Measurements from ENCODE around the gene GRM5.

GRM5 gene

DNA sequence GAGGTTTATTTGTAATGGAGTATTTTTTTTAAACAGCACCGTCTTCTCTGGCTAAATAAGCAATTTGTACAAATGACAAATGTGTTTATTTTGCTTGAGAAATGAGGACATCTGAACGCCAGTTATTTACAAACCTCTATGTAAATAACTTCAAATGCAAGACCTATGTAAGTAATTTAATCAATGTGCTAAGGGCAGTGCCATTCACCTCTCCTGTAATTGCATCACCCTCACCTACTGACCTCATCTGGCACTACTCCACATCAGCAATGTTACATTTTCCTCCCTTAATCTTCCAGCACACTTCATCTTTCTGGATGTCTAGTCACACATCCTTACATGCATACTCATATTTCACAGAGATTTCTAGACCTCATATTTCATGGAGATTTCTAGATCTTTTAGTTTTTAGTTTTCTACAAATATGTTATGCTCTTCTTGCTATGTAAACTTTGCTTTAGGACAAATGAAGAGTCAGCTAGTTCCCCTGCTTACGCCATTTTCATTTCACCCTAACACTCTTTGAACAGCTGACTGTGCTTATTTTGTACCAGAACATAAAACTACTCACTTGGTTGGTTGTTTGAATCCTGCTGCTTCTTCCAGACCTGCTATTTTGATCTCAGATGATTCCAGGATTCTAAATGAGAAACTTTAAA lies 238.6 kb downstream of the GRM5 start:
- no peak for DNase-seq

- DNase-seq: no peak
These were observed 246.2 kb downstream of the GRM5 start for GRCh38 chr11:88819616-88820015.

GRCh38 chr11:88818978-88819377 lies 246.8 kb downstream of the GRM5 start:
- no peak for DNase-seq

- no peak for DNase-seq
These were observed 250.3 kb downstream of the GRM5 start for GRCh38 chr11:88815505-88815904.

GRCh38 chr11:88814076-88814475 lies 251.7 kb downstream of the GRM5 start:
- no peak for DNase-seq

DNA sequence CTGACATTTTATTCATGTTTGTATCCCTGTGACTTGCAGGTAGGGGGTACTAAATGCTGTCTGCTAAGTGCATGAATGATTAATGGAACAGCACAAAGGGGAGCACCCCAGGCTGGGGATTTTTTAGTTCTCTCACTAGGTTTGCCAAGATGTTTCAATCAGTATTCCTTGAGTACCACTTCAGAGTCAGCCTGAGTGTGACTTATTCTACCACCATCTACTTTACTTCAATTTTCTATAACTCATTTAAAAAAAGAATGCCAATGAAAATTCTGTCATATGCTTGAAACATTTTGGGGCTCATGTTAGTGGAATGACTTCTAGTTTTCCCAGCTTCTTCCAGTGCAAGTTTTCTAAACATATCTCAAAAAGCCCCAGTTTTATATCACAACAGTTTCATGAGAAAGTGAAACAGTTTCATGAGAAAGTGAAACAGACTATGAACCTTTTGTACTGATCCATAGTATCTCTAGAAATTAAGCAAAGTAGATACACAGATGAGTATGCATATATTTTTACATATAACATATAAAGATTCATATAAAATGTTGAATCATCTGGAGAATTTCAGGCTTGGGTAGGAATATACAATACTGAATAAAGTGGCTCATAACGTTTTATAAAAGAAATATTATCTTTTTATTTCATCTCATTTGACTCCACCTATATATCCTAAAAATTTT lies 252.4 kb downstream of the GRM5 start:
- DNase-seq: peak; percentile 2

GRCh38 chr11:88810420-88811097 lies 255.2 kb downstream of the GRM5 start:
- DNase-seq: no peak

- DNase-seq: no peak
These were observed 256.7 kb downstream of the GRM5 start for GRCh38 chr11:88809126-88809525.

DNA sequence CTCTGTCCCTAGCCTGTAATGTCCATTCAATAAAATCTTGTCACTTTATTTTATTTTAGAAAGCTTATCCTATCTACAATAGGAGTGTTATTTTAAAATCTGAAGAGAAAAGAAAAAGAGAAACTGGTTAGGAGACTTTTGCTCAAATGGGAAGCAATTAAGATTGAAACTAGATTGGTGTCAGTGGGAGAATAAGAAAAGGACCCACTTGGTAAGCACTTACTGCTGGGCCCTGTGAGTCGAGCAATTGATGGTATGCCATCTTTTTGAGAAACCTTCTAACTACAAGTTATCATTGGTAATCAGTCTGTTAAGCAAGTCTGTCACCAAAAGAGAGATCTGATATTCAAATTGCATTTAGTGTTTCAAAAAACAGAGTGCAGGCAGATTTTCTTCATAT lies 258.4 kb downstream of the GRM5 start:
- DNase-seq: no peak

GRCh38 chr11:88806410-88806809 lies 259.4 kb downstream of the GRM5 start:
- DNase-seq: no peak

DNA sequence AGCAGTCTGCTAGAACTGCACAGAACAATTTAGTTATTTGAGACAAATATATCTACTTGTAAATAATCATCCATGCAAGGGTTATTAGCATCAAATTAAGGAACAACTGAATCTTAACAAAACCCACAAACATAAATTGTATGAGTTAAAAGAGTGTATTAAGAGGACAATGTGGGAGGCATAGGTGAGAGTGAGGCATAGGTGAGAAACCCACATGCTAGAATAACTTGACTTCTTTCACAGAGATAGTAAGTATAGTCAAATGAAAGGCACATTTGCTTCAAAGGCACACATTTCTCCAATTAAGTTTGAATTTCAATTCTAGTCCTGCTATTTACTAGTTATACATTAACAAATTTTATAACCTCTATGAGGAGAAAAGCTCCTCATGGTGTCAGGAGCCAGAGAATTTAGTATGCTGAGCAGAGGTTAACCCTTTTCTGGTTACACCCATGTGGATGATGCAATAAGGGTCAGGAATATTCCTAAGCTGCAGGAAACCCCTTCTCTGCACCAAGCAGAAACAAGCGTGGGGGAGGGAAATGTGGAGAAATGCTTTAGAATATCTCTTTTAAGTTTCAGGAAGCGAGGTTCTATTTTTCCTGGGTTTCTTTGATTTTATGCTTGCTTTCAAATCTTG lies 264.2 kb downstream of the GRM5 start:
- no peak for DNase-seq

GRCh38 chr11:88799771-88800500 lies 265.8 kb downstream of the GRM5 start:
- no peak for DNase-seq

DNA sequence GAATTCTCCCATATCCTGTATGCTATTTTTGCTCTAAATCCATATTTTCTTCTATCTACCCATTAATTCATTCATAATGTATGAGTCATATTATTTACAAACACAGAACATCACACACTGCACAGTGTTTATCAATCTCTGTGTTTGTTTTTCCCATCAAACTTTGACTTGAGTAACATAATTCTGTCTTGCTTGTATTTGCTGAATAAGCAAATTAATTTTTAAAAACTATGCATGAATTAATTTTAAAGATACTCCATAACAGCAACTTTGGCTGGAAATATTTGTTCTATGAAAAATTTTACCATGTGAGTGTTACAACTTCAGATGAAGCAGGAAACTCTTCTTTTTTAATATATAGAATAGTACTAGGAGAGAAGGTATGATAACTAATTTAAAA lies 275.6 kb downstream of the GRM5 start:
- DNase-seq: no peak

DNA sequence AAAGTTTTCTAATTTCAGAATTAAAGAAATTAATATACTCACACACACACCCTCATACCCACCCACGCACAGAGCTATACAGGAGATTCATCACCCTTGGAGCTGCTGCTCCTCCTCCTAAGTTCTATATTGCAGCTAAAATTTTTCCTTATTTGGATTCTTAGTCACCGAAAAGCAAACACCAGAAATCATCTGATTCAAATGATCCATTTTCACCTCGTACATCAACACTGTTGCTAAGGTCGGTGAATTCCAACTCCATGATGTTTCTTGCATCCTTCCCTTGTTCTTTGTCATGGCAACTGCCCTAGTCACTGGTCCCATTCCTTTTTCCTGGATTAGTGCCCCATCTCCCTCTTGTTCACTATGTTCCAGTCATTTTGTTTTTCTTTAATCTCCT lies 286.2 kb downstream of the GRM5 start:
- no peak for DNase-seq

GRCh38 chr11:88770475-88771079 lies 295.2 kb downstream of the GRM5 start:
- no peak for DNase-seq

DNA sequence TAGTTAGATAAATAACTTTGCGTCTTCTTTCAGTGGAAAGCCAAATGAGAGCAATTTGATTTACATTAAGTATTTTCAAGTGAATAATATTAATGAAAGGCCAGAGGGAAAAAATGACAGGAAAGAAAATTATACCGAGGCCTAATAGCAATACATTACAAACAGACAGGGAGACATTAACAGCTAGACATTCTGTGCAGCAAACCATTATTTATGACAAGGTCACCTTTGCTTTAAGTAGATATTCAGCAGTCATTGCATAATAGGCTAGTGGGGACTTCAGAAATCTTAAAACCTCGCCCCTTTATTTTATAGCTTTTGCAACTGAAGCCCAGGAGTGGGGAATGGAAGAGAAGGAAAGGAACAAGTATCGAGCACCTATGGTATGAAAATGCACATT lies 321.6 kb downstream of the GRM5 start:
- DNase-seq: no peak

GRCh38 chr11:88739524-88739923 lies 326.3 kb downstream of the GRM5 start:
- no peak for DNase-seq

GRCh38 chr11:88709567-88709966 lies 356.2 kb downstream of the GRM5 start:
- no peak for DNase-seq

GRCh38 chr11:88704485-88704884 lies 361.3 kb downstream of the GRM5 start:
- no peak for DNase-seq

DNA sequence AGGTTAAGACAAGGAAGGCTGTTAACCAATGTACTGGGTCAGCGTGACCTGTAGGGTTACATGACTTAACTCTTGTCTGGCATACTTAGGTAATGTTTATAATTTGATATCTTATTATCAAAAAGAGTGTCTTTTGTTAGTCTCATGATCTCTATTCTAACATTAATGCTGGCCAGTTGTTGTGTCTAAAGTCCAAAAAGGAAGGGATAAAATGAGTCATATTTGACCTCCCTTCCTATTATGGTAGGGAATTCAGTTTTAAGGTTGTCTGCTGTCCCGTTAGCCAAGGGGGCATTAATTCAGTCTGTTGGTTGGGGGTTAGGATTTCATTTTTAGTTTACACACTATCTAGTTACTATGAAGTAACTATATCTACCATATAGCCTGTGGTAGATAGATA lies 364.0 kb downstream of the GRM5 start:
- no peak for DNase-seq

- no peak for DNase-seq
These were observed 368.6 kb downstream of the GRM5 start for GRCh38 chr11:88697139-88697538.

- no peak for DNase-seq
These were observed 369.9 kb downstream of the GRM5 start for GRCh38 chr11:88695689-88696414.
